Activated T-helper 9 cell treated with anti-CD3 and anti-CD28 coated beads, Interleukin-2, amount 50 U/mL, for 16 hours (primary cell): ENCODE measurements around the gene ALDH8A1.

Experiments used
- DNase-seq: peaks from one replicate; pipeline ENCODE4 v3.0.0-alpha.2; 2020; ENCODE audit warnings: low read depth

The ALDH8A1 gene

DNA sequence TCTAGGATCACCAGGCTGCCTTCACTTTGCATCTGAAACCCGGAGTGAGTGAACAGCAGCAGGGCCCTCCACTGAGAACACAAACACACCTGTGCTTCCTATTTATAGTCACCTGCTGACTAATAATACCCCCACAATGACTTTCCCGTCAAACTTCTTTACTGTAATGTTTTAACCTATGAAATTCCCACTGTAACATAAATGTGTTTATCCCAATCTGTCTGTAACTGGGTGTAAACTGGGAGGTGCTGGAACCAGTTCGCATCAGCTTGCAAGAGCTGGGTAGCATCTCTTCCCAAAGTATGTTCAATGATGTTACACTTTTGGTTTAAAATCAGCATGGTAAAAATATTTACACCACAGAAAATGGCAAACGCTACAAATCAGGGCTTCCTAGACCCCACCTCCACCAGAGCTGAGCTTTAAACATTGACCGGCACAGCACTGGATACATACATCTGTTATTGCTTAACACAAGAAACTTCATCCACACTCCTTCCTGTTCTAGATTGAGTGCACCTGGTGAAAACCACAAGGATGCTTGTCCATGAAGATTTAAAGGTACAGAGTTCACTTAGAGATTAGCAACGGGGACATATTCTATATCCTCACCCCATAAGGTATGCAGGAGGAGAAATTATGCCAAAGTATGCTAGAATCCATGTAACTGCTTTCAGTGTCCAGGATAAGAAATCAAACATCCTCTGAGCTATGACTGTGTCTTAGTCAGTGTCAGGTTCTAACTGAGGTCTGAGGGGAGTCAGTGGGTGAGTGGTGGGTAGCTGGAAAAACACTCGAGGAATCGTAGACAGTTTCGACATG, 79.0 kb downstream of the ALDH8A1 start:
- DNase-seq, result no peak

DNA sequence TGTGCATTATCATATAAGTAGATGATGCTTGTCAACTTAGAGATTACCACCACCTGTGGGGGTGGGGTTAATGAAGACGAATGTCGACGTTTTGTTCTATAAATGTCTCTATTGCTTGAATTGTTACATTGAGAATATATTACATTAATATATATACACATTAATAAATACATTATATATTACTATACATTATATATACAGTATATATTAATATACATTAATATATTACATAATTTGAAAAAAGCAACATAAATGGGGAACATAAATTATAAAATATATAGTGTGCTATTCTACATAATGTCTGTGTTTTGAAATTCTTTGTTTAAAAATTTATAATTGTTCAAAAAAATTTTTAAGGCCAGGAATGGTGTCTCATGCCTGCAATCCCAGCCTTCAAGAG, 81.1 kb downstream of the ALDH8A1 start:
- no peak for DNase-seq
